Hepatocyte (in vitro differentiated cells): ENCODE results near the gene PI4KA.
"Not testable (repeated sequence)": the region's sequence is repeated elsewhere in the genome, so short reads cannot be mapped to it uniquely, and the experiment has no call there.

Experiments
- EZH2 ChIP-seq: fragments of 200-600 bp; sonication (generic); IDR thresholded peaks from 2 replicates; pipeline ENCODE4 v1.6.1; 2016; ENCODE audit warnings: antibody characterized with exemption, mild to moderate bottlenecking, borderline replicate concordance
- EZH2phosphoT487 ChIP-seq: fragments of 200-600 bp; sonication (generic); IDR thresholded peaks from one replicate; pipeline ENCODE4 v1.6.1; 2018; ENCODE audit warnings: antibody characterized with exemption, mild to moderate bottlenecking, low read depth, moderate library complexity; ENCODE audit not compliant: unreplicated experiment, severe bottlenecking
- TF ChIP-seq, protein P1 (sequence below): fragments of 200-600 bp; sonication (generic); IDR thresholded peaks from 2 replicates; pipeline ENCODE4 v1.5.1; 2016; ENCODE audit warnings: antibody characterized with exemption, mild to moderate bottlenecking; ENCODE audit not compliant: poor library complexity

GRCh38 chr22:20697481-20698113, 161.0 kb downstream of the PI4KA start:
- TF ChIP-seq, protein P1, sequence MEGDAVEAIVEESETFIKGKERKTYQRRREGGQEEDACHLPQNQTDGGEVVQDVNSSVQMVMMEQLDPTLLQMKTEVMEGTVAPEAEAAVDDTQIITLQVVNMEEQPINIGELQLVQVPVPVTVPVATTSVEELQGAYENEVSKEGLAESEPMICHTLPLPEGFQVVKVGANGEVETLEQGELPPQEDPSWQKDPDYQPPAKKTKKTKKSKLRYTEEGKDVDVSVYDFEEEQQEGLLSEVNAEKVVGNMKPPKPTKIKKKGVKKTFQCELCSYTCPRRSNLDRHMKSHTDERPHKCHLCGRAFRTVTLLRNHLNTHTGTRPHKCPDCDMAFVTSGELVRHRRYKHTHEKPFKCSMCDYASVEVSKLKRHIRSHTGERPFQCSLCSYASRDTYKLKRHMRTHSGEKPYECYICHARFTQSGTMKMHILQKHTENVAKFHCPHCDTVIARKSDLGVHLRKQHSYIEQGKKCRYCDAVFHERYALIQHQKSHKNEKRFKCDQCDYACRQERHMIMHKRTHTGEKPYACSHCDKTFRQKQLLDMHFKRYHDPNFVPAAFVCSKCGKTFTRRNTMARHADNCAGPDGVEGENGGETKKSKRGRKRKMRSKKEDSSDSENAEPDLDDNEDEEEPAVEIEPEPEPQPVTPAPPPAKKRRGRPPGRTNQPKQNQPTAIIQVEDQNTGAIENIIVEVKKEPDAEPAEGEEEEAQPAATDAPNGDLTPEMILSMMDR = peak; percentile 84
- not testable (repeated sequence) for TF ChIP-seq EZH2phosphoT487, EZH2
